A549 (cell line): Measurements from ENCODE around the gene CENPQ. TPM values are rescaled to one million over a fixed set of nuclear protein-coding genes. Genes with fewer than 3 reads are reported as not detected.

Experiments
- ATAC-seq, 2 experiments: fragments of 200-7000 bp in 1 of 2; fragments of >200 bp in 1 of 2; cut with Nextera tagmentation in 1 of 2; cut with Tn5 transposase in 1 of 2; 3 replicates each; pipeline versions ENCODE4 v1.8.0 to v1.9.1; 2018 to 2020; ENCODE audit warnings: mild to moderate bottlenecking in 1 of 2, moderate library complexity in 1 of 2
- CTCF ChIA-PET: fragments of 300-600 bp; sonication (Branson Sonifier 250); formaldehyde crosslinking; extraction: SDS; loops from one replicate; lab custom pipeline; 2021; ENCODE audit warnings: antibody characterized with exemption, inconsistent platforms; lab: Yijun Ruan, JAX
- POLR2A ChIA-PET: fragments of 350-600 bp; formaldehyde crosslinking; extraction: SDS; loops from one replicate; lab custom pipeline; 2021; ENCODE audit warnings: antibody characterized with exemption, inconsistent platforms; lab: Yijun Ruan, JAX
- DNase-seq, 2 experiments: peaks; one replicate each; pipeline versions ENCODE4 v3.0.0 to v3.0.0-alpha.2; 2011 to 2016; ENCODE audit warnings: low read depth in 1 of 2, low spot score in 1 of 2
- FAIRE-seq: peaks from 2 replicates; lab custom pipeline; 2011; peaks lifted over from hg19 to GRCh38; lab: Jason Lieb, UNC
- H3K27ac ChIP-seq, 2 experiments: fragments of >200 bp; sonication (Bioruptor Twin); formaldehyde crosslinking; 3 replicates each; pipeline ENCODE4 v1.5.1; 2016 to 2017
- H3K4me1 ChIP-seq: fragments of >200 bp; sonication (Bioruptor Twin); formaldehyde crosslinking; 3 replicates; pipeline ENCODE4 v1.6.1; 2016
- H3K4me2 ChIP-seq: fragments of >200 bp; sonication (Bioruptor Twin); formaldehyde crosslinking; 3 replicates; pipeline ENCODE4 v1.6.1; 2016
- H3K4me3 ChIP-seq: fragments of >200 bp; sonication (Bioruptor Twin); formaldehyde crosslinking; 3 replicates; pipeline ENCODE4 v1.5.1; 2016
- H3K9me3 ChIP-seq: fragments of >200 bp; sonication (Bioruptor Twin); formaldehyde crosslinking; 3 replicates; pipeline ENCODE4 v1.6.1; 2016
- ATOH8 ChIP-seq: fragments of 250-450 bp; sonication (Bioruptor Pico); IDR thresholded peaks from 2 replicates; pipeline ENCODE4 v1.5.0; 2020; ENCODE audit warnings: low read depth, mild to moderate bottlenecking, moderate library complexity
- BHLHE40 ChIP-seq: IDR thresholded peaks from 2 replicates; pipeline ENCODE4 v1.6.1; 2012; ENCODE audit warnings: low read depth, low read length, inconsistent platforms
- CTCF ChIP-seq: fragments of >200 bp; sonication (Bioruptor Twin); formaldehyde crosslinking; IDR thresholded peaks from 3 replicates; pipeline ENCODE4 v1.5.1; 2016
- EHF ChIP-seq: fragments of 250-450 bp; sonication (Bioruptor Pico); IDR thresholded peaks from 2 replicates; pipeline ENCODE4 v1.5.0; 2020; ENCODE audit warnings: mild to moderate bottlenecking
- ESRRA ChIP-seq: fragments of 150-350 bp; IDR thresholded peaks from 2 replicates; pipeline ENCODE4 v1.6.1; 2014; ENCODE audit warnings: mild to moderate bottlenecking, low read length, borderline replicate concordance
- HES2 ChIP-seq: fragments of >200 bp; sonication (Bioruptor Twin); formaldehyde crosslinking; IDR thresholded peaks from 2 replicates; pipeline ENCODE4 v1.6.1; 2016
- HEYL ChIP-seq: fragments of 250-450 bp; sonication (Bioruptor Pico); IDR thresholded peaks from 2 replicates; pipeline ENCODE4 v1.8.0; 2021; ENCODE audit warnings: mild to moderate bottlenecking, moderate library complexity
- HOXB13 ChIP-seq: fragments of 250-450 bp; sonication (Bioruptor Pico); IDR thresholded peaks from 2 replicates; pipeline ENCODE4 v1.5.0; 2020; ENCODE audit warnings: low read depth, mild to moderate bottlenecking, moderate library complexity
- HOXB5 ChIP-seq: fragments of 250-450 bp; sonication (Bioruptor Pico); IDR thresholded peaks from 2 replicates; pipeline ENCODE4 v1.5.0; 2020; ENCODE audit warnings: mild to moderate bottlenecking, moderate library complexity
- KDM1A ChIP-seq: fragments of 200-600 bp; sonication (generic); IDR thresholded peaks from 2 replicates; pipeline ENCODE4 v1.6.1; 2016; ENCODE audit warnings: low read depth, mild to moderate bottlenecking
- MAFK ChIP-seq: fragments of 450-650 bp; IDR thresholded peaks from 2 replicates; pipeline ENCODE4 v1.6.1; 2014; ENCODE audit not compliant: partially characterized antibody
- MAX ChIP-seq: IDR thresholded peaks from 2 replicates; pipeline ENCODE4 v1.6.1; 2012
- MYC ChIP-seq: IDR thresholded peaks from 2 replicates; pipeline ENCODE4 v1.6.1; 2012; ENCODE audit warnings: mild to moderate bottlenecking, inconsistent platforms, low read length, improper control_type of control experiment, borderline replicate concordance
- NFE2L2 ChIP-seq: fragments of 150-350 bp; conservative IDR thresholded peaks from 2 replicates; pipeline ENCODE4 v1.6.1; 2014; ENCODE audit warnings: low read length
- PBX3 ChIP-seq: IDR thresholded peaks from 2 replicates; pipeline ENCODE4 v1.6.1; 2012
- RAD21 ChIP-seq, 2 experiments: fragments of >200 bp in 1 of 2; sonication (Bioruptor Twin) in 1 of 2; formaldehyde crosslinking in 1 of 2; IDR thresholded peaks in 1 of 2; conservative IDR thresholded peaks in 1 of 2; 2 replicates in 1 of 2; 3 replicates in 1 of 2; pipeline ENCODE4 v1.6.1; 2012 to 2018; ENCODE audit warnings: inconsistent platforms in 1 of 2
- RARB ChIP-seq: fragments of 250-450 bp; sonication (Bioruptor Pico); IDR thresholded peaks from 2 replicates; pipeline ENCODE4 v1.8.0; 2021; ENCODE audit warnings: mild to moderate bottlenecking, moderate library complexity
- SMC3 ChIP-seq: fragments of >200 bp; sonication (Bioruptor Twin); formaldehyde crosslinking; IDR thresholded peaks from 3 replicates; pipeline ENCODE4 v1.6.1; 2018; ENCODE audit warnings: inconsistent platforms
- SREBF2 ChIP-seq: fragments of 450-650 bp; IDR thresholded peaks from 2 replicates; pipeline ENCODE4 v1.6.1; 2014; ENCODE audit warnings: mild to moderate bottlenecking, moderate library complexity
- USF2 ChIP-seq: fragments of 450-650 bp; IDR thresholded peaks from 2 replicates; pipeline ENCODE4 v1.6.1; 2014; ENCODE audit warnings: antibody characterized with exemption
- ZFP36 ChIP-seq: fragments of 450-650 bp; IDR thresholded peaks from 2 replicates; pipeline ENCODE4 v1.6.1; 2014; ENCODE audit warnings: borderline replicate concordance; ENCODE audit not compliant: partially characterized antibody
- WGBS: methylation state at CpG from one replicate; pipeline ENCODE4 v1.1.6; 2017; ENCODE audit errors: missing lambda C conversion rate; 5-methylcytosine and 5-hydroxymethylcytosine counted together
- polyA plus RNA-seq, 4 experiments: library from polyadenylated mRNA; depleted of rRNA in 3 of 4; stranded (reverse); fragments of >200 nt; fragmentation: RNase III in 1 of 4; extraction: RNeasy Plus Mini Kit Qiagen cat#74134 plus additional on column Dnase treatment in 1 of 4; gene quantifications; 2 replicates in 3 of 4; 3 replicates in 1 of 4; pipeline ENCODE4 v1.2.3, GENCODE V29; 2011 to 2017

The CENPQ gene
- polyA plus RNA-seq, 2 of the 4 experiments (the other 2 are of a cell fraction), result 11.4 to 14.2 TPM

- TF ChIP-seq ATOH8 (CRISPR knock-in tag) (no peak), BHLHE40 (no peak), USF2 (no peak), CTCF (no peak), RARB (CRISPR knock-in tag) (no peak), NFE2L2 (no peak), MAX (no peak)
- TF ChIP-seq, all 56 proteins: peak for 0
Measured at GRCh38 chr6:49415358-49415757, 47.8 kb upstream of the CENPQ start (continued).

GRCh38 chr6:49416195-49416594 is 47.0 kb upstream of the CENPQ start:
- 44% methylated on average over 4 of the region's 4 CpGs for WGBS
- CTCF ChIA-PET, result no interaction called here
- Histone ChIP-seq H3K27ac (no peak overlapping the region), H3K4me1 (peaks cover 5% of the 10 kb centered on the region; the same call in 1 of the 3 replicates), H3K4me2 (no peak overlapping the region), H3K4me3 (no peak overlapping the region), H3K9me3 (no peaks in the 10 kb centered on the region)
- ATAC-seq, result no peak
- no peak for TF ChIP-seq SREBF2
- POLR2A ChIA-PET, result no interaction called here
- no peak for DNase-seq
- FAIRE-seq, result no peak

- FAIRE-seq, result no peak
- CTCF ChIA-PET, result interaction anchor here (1.7 kb wide), 1 partner anchor 1643 kb away, joined by 5 read pairs; no protein-coding TSS in a partner anchor
- H3K9me3 ChIP-seq, result no peaks in the 10 kb centered on the region
- H3K27ac ChIP-seq, result no peak overlapping the region
- H3K4me2 ChIP-seq, result no peak overlapping the region
- H3K4me1 ChIP-seq, result no peaks in the 10 kb centered on the region
- peak; percentile 4 for DNase-seq
- no peak for ATAC-seq
- TF ChIP-seq HOXB5 (CRISPR knock-in tag) (no peak), HOXB13 (CRISPR knock-in tag) (no peak), RARB (CRISPR knock-in tag) (no peak), ESRRA (no peak), RAD21 (conservative IDR thresholded peaks at IDR 0.05 in 1 of 2, IDR thresholded peaks at IDR 0.05 in 1 of 2) (peak; percentile 57 to 66), SMC3 (peak; percentile 40; the same call in 2 of the 3 replicates), PBX3 (no peak), SREBF2 (no peak), KDM1A (no peak), HEYL (no peak), EHF (no peak), USF2 (no peak), HES2 (no peak), CTCF (peak; percentile 54), ZFP36 (no peak), MAFK (no peak), MYC (no peak)
- H3K4me3 ChIP-seq, result no peak overlapping the region
- WGBS, result 0% methylated on average over 1 of the region's 1 CpG
- POLR2A ChIA-PET, result no interaction called here
Measured at GRCh38 chr6:49423817-49424216, 39.4 kb upstream of the CENPQ start.
